ENCODE results near the gene TMEM132D.
"Not testable (repeated sequence)": the region's sequence is repeated elsewhere in the genome, so short reads cannot be mapped to it uniquely, and the experiment has no call there.

TMEM132D gene

GRCh38 chr12:129064209-129064855, 839.5 kb downstream of the TMEM132D start:
- no peak for DNase-seq (ENCODE audit: low read depth)

- no peak for DNase-seq (ENCODE audit: low read depth)
These were observed 840.2 kb downstream of the TMEM132D start for GRCh38 chr12:129063600-129063999.

GRCh38 chr12:129053232-129053631, 850.6 kb downstream of the TMEM132D start:
- no peak for DNase-seq (ENCODE audit: low read depth)

DNA sequence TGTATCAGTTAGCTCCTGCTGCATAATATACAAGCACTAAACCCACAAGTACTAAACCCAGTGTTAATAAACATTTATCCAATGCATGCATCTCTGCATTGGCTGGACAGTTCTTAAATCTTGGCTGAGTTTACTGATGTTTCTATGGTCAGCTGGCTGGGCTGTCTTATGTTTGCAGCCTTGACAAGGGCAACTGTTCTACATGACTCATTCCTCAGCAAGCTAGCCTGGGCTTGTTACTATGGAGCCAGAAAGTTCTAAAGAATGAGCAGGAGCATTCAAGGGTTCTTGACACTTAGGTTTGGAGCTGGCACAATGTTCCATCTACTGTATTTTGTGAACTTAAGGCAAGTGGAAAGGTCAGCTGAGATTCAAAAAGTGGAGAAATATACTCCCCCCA, 851.5 kb downstream of the TMEM132D start:
- DNase-seq (ENCODE audit: low read depth) = no peak

DNA sequence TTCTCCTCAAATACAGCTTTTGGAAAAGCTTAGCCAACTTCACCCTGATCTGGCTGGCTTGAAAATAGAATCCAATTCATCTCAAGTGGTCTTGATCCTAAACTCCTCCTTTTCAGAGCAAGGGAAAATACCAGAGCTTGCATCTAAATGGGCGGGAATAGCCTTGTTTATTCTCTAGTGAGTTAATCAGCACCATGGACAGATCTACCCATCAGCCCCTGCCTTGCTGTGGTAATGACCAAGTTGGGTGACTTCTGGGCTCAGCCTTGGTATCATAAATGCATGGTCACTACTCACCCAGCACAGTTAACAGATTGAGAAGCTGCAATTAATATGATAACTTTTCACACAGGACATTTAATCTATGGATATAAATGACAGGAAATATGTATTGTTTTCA, 853.9 kb downstream of the TMEM132D start:
- DNase-seq (ENCODE audit: low read depth) = no peak

- not testable (repeated sequence) for DNase-seq (ENCODE audit: low read depth)
These were observed 860.5 kb downstream of the TMEM132D start for GRCh38 chr12:129043334-129043733.

- no peak for DNase-seq (ENCODE audit: low read depth)
These were observed 867.7 kb downstream of the TMEM132D start for GRCh38 chr12:129036135-129036534.

GRCh38 chr12:129034558-129035289, 869.1 kb downstream of the TMEM132D start:
- DNase-seq (ENCODE audit: low read depth) = no peak

- DNase-seq (ENCODE audit: low read depth) = no peak
These were observed 875.0 kb downstream of the TMEM132D start for GRCh38 chr12:129028844-129029243.

GRCh38 chr12:129025055-129025454, 878.8 kb downstream of the TMEM132D start:
- DNase-seq (ENCODE audit: low read depth) = no peak

All from activated gamma-delta T cell treated with anti-CD3 and anti-CD28 coated beads, Interleukin-2, amount 50 U/mL, for 16 hours (primary cell).